HG03439 (cell line): Measurements from ENCODE around the gene HDAC4.
"Not testable (repeated sequence)": the region's sequence is repeated elsewhere in the genome, so short reads cannot be mapped to it uniquely, and the experiment has no call there.

Source experiments
- ATAC-seq: cut with Tn5 transposase; IDR thresholded peaks from one replicate; pipeline ENCODE4 v1.9.1; 2021; ENCODE audit warnings: mild to moderate bottlenecking, moderate library complexity; ENCODE audit not compliant: unreplicated experiment

HDAC4 gene

GRCh38 chr2:239043326-239043725 is 357.5 kb downstream of the HDAC4 start:
- ATAC-seq: no peak

GRCh38 chr2:239042551-239043320 is 358.1 kb downstream of the HDAC4 start:
- ATAC-seq: no peak

- ATAC-seq: no peak
Measured at GRCh38 chr2:239042046-239042445, 358.8 kb downstream of the HDAC4 start.

GRCh38 chr2:239041062-239041461 is 359.8 kb downstream of the HDAC4 start:
- ATAC-seq: no peak

- ATAC-seq: no peak
Measured at GRCh38 chr2:239040152-239040761, 360.6 kb downstream of the HDAC4 start.

- no peak for ATAC-seq
Measured at GRCh38 chr2:239039479-239039861, 361.4 kb downstream of the HDAC4 start.

GRCh38 chr2:239038773-239039478 is 361.9 kb downstream of the HDAC4 start:
- ATAC-seq: no peak

- ATAC-seq: not testable (repeated sequence)
Measured at GRCh38 chr2:239038284-239038683, 362.5 kb downstream of the HDAC4 start.

- no peak for ATAC-seq
Measured at GRCh38 chr2:239037559-239037910, 363.3 kb downstream of the HDAC4 start.

GRCh38 chr2:239036819-239037558 is 363.8 kb downstream of the HDAC4 start:
- no peak for ATAC-seq

- no peak for ATAC-seq
Measured at GRCh38 chr2:239035997-239036731, 364.7 kb downstream of the HDAC4 start.

- ATAC-seq: peak; percentile 58
Measured at GRCh38 chr2:239035361-239035814, 365.4 kb downstream of the HDAC4 start.

GRCh38 chr2:239034561-239035341 is 366.1 kb downstream of the HDAC4 start:
- no peak for ATAC-seq

- ATAC-seq: no peak
Measured at GRCh38 chr2:239033801-239034560, 366.8 kb downstream of the HDAC4 start.

- no peak for ATAC-seq
Measured at GRCh38 chr2:239029958-239030357, 370.9 kb downstream of the HDAC4 start.

GRCh38 chr2:239028253-239028619 is 372.6 kb downstream of the HDAC4 start:
- ATAC-seq: no peak

GRCh38 chr2:239027391-239028252 is 373.2 kb downstream of the HDAC4 start:
- ATAC-seq: no peak

GRCh38 chr2:239026711-239027361 is 374.0 kb downstream of the HDAC4 start:
- no peak for ATAC-seq
